ENCODE results near the gene SPEM1.

SPEM1 gene

GRCh38 chr17:7403043-7403726, 16.9 kb upstream of the SPEM1 start:
- DNase-seq (ENCODE audit: low read depth) = no peak

- DNase-seq (ENCODE audit: low read depth) = no peak
Observed at GRCh38 chr17:7403727-7403976, 16.5 kb upstream of the SPEM1 start.

- DNase-seq (ENCODE audit: low read depth) = peak; percentile 90
Observed at GRCh38 chr17:7403977-7404736, 16.0 kb upstream of the SPEM1 start, which contains the start of gene TMEM256. TSS of gene TMEM256 (minus strand) at chr17:7404097. CDS start at chr17:7404084, 13 bp downstream.

GRCh38 chr17:7404737-7405349, 15.3 kb upstream of the SPEM1 start:
- peak; percentile 66 for DNase-seq (ENCODE audit: low read depth)

GRCh38 chr17:7405350-7406234, 14.5 kb upstream of the SPEM1 start:
- DNase-seq (ENCODE audit: low read depth) = no peak

GRCh38 chr17:7406235-7406825, 13.8 kb upstream of the SPEM1 start:
- DNase-seq (ENCODE audit: low read depth) = no peak

- DNase-seq (ENCODE audit: low read depth) = no peak
Observed at GRCh38 chr17:7407082-7407481, 13.0 kb upstream of the SPEM1 start.

GRCh38 chr17:7407485-7408251, 12.5 kb upstream of the SPEM1 start, which contains the start of gene NLGN2:
TSS of gene NLGN2 (plus strand) at chr17:7407845. CDS start at chr17:7408256, 411 bp downstream.
- no peak for DNase-seq (ENCODE audit: low read depth)

- no peak for DNase-seq (ENCODE audit: low read depth)
Observed at GRCh38 chr17:7408252-7408727, 11.8 kb upstream of the SPEM1 start.

GRCh38 chr17:7408863-7409262, 11.3 kb upstream of the SPEM1 start:
- DNase-seq (ENCODE audit: low read depth) = no peak

GRCh38 chr17:7409716-7410115, 10.4 kb upstream of the SPEM1 start:
- DNase-seq (ENCODE audit: low read depth) = no peak

GRCh38 chr17:7410634-7411426, 9.3 kb upstream of the SPEM1 start:
- DNase-seq (ENCODE audit: low read depth) = no peak

GRCh38 chr17:7411427-7411750, 8.7 kb upstream of the SPEM1 start:
- no peak for DNase-seq (ENCODE audit: low read depth)

- no peak for DNase-seq (ENCODE audit: low read depth)
Observed at GRCh38 chr17:7413346-7413985, 6.7 kb upstream of the SPEM1 start.

GRCh38 chr17:7414837-7415236, 5.3 kb upstream of the SPEM1 start:
- no peak for DNase-seq (ENCODE audit: low read depth)

- DNase-seq (ENCODE audit: low read depth) = no peak
Observed at GRCh38 chr17:7415784-7416183, 4.3 kb upstream of the SPEM1 start.

GRCh38 chr17:7416323-7416722, 3.8 kb upstream of the SPEM1 start:
- no peak for DNase-seq (ENCODE audit: low read depth)

GRCh38 chr17:7417056-7417655, 3.0 kb upstream of the SPEM1 start:
- no peak for DNase-seq (ENCODE audit: low read depth)

GRCh38 chr17:7418472-7419152, 1.5 kb upstream of the SPEM1 start:
- DNase-seq (ENCODE audit: low read depth) = no peak
